IgD-negative memory B cell (primary cell): ENCODE measurements around the gene CARNS1. TPM values are rescaled to one million over a fixed set of nuclear protein-coding genes. Genes with fewer than 3 reads are reported as not detected.

ENCODE experiments used
- H3K27ac Mint-ChIP-seq, 3 donors: one replicate each; pipeline ENCODE4 v1.8.0; 2020 to 2022; ENCODE audit warnings: mild to moderate bottlenecking in 3 of 3, mixed read lengths in 3 of 3, moderate library complexity in 1 of 3
- H3K27me3 Mint-ChIP-seq: one replicate; pipeline ENCODE4 v1.8.0; 2021; ENCODE audit warnings: mixed read lengths
- H3K36me3 Mint-ChIP-seq: one replicate; pipeline ENCODE4 v1.8.0; 2020; ENCODE audit warnings: mild to moderate bottlenecking, mixed read lengths
- H3K4me1 Mint-ChIP-seq, 3 donors: one replicate each; pipeline ENCODE4 v1.8.0; 2020 to 2022; ENCODE audit warnings: mixed read lengths in 3 of 3, mild to moderate bottlenecking in 1 of 3
- H3K4me3 Mint-ChIP-seq, 4 donors: one replicate each; pipeline ENCODE4 v1.8.0; 2020 to 2022; ENCODE audit warnings: mild to moderate bottlenecking in 4 of 4, mixed read lengths in 4 of 4, moderate library complexity in 3 of 4
- H3K9me3 Mint-ChIP-seq, 3 donors: one replicate each; pipeline ENCODE4 v1.8.0; 2020 to 2021; ENCODE audit warnings: mixed read lengths in 3 of 3, mild to moderate bottlenecking in 1 of 3
- polyA plus RNA-seq: library from polyadenylated mRNA; unstranded; fragments of 300-500 nt; fragmentation: Illumina TruSeq; gene quantifications from one replicate; pipeline ENCODE4 v1.2.3, GENCODE V29; 2021

Gene CARNS1
- polyA plus RNA-seq, 1 donor from 2014 or later, result 2.4 TPM

- Mint-ChIP-seq H3K27ac (peak overlapping the region in 2 of 3 donors; percentile 95 to 100), H3K4me1 (peaks cover 49 to 54% (median 49%) of the 10 kb centered on the region in 3 donors), H3K9me3 (no peaks in the 10 kb centered on the region), H3K4me3 (peak overlapping the region; percentile 77 to 100 (median 96)), H3K36me3 (peaks cover 9% of the 10 kb centered on the region), H3K27me3 (no peaks in the 10 kb centered on the region)
Measured at GRCh38 chr11:67406969-67407687, 8.3 kb upstream of the CARNS1 start.

DNA sequence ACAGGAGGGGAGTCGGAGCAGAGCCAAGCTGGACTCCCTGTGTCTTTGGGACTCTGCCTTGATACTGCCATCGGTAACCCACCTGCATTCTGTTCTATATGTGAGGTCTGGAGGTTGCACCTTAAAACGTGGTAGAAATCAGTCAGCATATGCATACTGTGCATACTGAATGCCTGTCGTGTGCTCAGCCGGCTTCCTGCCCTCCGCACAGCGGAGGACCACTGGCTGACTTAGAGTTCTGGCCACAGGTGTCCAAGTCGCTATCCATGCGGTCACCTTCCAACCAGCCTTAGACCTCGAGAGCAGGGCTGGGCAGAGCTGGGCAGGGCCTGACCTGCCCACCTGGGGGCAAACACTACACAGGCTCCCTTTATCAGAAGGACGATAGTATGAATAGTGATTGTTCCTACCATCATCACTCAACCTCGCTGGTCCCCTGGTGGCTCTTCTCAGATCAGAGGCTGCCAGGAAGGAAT is 7.8 kb upstream of the CARNS1 start:
- H3K27ac Mint-ChIP-seq, result peak overlapping the region; percentile 92 to 100 (median 95)
- peak overlapping the region; percentile 77 to 100 (median 96) for H3K4me3 Mint-ChIP-seq
- H3K36me3 Mint-ChIP-seq, result peaks cover 9% of the 10 kb centered on the region
- peaks cover 50 to 56% (median 55%) of the 10 kb centered on the region in 3 donors for H3K4me1 Mint-ChIP-seq
- no peaks in the 10 kb centered on the region for H3K9me3 Mint-ChIP-seq
- peaks cover 2% of the 10 kb centered on the region for H3K27me3 Mint-ChIP-seq

DNA sequence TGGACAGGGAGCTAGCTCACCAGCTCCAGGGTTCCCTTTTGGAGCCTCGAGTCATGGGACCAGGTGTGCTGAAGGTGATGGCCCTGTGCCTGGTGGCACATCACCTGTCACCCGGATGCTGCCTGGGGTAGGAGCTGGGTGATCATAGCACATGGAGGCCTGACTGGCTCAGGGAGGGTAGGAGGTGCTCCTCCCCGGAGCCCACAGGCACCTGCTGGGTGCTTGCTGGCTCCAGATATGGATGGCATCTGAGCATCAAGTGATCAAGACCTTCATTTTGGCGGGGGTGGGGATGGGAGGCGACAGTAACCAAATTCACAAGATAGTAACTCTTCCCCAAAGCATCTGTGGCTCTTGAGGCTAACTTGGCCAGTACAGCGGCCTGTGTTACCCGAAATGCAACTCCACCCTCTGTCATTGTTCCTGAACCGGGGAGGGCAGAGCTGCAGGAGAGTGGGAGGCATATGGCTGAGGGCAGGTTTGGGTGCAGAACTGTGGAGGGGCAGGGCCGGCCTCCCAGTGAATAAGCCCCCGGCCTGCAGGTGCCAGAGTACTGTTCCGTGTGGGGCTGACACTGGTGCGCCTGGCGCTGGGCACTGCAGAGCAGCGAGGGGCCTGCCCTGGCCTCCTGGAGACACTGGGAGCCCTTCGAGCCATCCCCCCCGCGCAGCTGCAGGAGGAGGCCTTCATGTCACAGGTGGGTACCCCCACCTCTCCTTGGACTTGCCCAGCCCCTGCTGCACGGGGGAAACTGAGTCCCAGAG is 6.9 kb upstream of the CARNS1 start:
- Mint-ChIP-seq H3K4me3 (peak overlapping the region; percentile 90 to 100 (median 96)), H3K36me3 (peaks cover 9% of the 10 kb centered on the region), H3K4me1 (peaks cover 56 to 63% (median 63%) of the 10 kb centered on the region in 3 donors), H3K27ac (peak overlapping the region; percentile 92 to 100 (median 95)), H3K27me3 (peaks cover 3% of the 10 kb centered on the region), H3K9me3 (no peaks in the 10 kb centered on the region)

DNA sequence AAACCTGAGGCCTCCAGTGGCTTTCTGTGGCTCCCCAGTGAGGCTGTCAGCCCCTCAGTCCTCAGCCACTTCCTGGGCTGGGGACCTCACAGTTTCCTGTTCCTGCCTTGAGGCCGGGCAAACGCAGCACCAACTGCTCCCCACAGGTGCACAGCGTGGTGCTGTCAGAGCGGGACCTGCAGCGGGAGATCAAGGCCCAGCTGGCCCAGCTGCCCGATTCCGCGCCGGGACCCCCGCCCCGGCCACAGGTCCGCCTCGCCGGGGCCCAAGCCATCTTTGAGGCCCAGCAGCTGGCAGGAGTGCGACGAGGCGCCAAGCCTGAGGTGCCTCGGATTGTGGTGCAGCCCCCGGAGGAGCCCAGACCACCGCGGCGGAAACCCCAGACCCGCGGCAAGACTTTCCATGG is 6.2 kb upstream of the CARNS1 start:
- Mint-ChIP-seq H3K27me3 (peaks cover 3% of the 10 kb centered on the region), H3K9me3 (no peaks in the 10 kb centered on the region), H3K4me3 (peak overlapping the region; percentile 80 to 100 (median 94)), H3K4me1 (peaks cover 56 to 63% (median 61%) of the 10 kb centered on the region in 3 donors), H3K36me3 (peaks cover 9% of the 10 kb centered on the region), H3K27ac (peak overlapping the region; percentile 96 to 100 (median 96))

DNA sequence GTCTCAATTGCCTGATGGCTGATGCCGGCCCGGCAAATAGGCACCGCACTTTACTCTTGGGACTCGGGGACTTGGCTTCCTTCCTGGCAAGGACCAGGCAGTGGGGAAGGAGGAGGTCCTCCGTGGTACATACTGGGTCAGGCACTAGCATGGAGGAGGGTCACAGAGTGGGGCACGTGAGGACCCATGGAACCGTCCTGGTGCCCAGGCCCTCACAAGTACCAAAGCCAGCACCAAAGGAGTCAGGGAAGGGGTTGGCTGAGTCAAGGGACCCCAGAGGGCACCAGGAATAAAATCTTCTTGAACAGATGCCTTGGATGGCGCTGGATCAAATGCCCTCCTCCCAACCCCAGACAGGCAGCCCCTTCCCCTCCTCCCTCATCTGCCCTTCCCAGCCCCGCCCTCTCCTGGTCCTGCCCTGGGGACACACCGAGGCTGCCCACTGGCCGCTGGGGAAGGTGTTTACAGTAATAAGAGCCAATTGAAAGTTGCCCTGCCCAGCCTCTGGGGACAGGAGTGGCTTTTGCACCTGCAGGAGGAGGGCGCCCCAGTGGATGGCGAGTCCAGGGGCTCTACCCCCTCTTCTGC is 5.6 kb upstream of the CARNS1 start:
- Mint-ChIP-seq H3K9me3 (no peaks in the 10 kb centered on the region), H3K4me3 (peak overlapping the region; percentile 90 to 100 (median 94)), H3K4me1 (peaks cover 56 to 63% (median 59%) of the 10 kb centered on the region in 3 donors), H3K36me3 (peaks cover 9% of the 10 kb centered on the region), H3K27me3 (peaks cover 3% of the 10 kb centered on the region), H3K27ac (peak overlapping the region; percentile 96 to 100 (median 96))

GRCh38 chr11:67410369-67410831 is 5.1 kb upstream of the CARNS1 start:
- Mint-ChIP-seq H3K9me3 (no peaks in the 10 kb centered on the region), H3K4me1 (peaks cover 56 to 62% (median 59%) of the 10 kb centered on the region in 3 donors), H3K4me3 (peak overlapping the region; percentile 90 to 100 (median 94)), H3K27ac (peak overlapping the region; percentile 93 to 100 (median 96)), H3K27me3 (peaks cover 3% of the 10 kb centered on the region), H3K36me3 (peaks cover 9% of the 10 kb centered on the region)

GRCh38 chr11:67410984-67411784 is 4.3 kb upstream of the CARNS1 start:
- peaks cover 3% of the 10 kb centered on the region for H3K27me3 Mint-ChIP-seq
- H3K27ac Mint-ChIP-seq, result peak overlapping the region; percentile 80 to 100 (median 96)
- no peaks in the 10 kb centered on the region for H3K9me3 Mint-ChIP-seq
- H3K4me1 Mint-ChIP-seq, result peaks cover 57 to 62% (median 58%) of the 10 kb centered on the region in 3 donors
- H3K4me3 Mint-ChIP-seq, result peak overlapping the region; percentile 30 to 100 (median 88)
- H3K36me3 Mint-ChIP-seq, result peaks cover 9% of the 10 kb centered on the region

DNA sequence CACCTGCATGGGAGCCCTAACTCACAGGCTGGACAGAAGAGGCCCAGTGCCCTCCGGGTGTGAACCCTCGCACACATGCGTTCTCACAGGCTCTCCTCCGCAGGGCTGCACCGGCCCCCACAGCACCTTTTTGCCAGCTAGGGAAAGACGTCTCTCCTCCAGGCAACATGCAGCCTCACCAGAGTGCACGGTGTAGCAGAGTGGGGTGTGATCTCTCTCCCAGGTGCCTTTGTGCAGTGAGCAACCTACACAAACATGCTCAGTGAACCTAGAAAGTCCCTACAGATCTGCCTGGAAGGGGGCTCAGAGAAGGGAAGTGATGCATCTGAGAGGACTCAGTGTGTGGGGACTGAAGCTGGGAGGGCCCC is 3.7 kb upstream of the CARNS1 start:
- peak overlapping the region in 3 of 4 donors; percentile 80 to 100 (median 87) for H3K4me3 Mint-ChIP-seq
- H3K4me1 Mint-ChIP-seq, result peaks cover 61 to 65% (median 63%) of the 10 kb centered on the region in 3 donors
- peak overlapping the region in 1 of 3 donors; percentile 100 for H3K27ac Mint-ChIP-seq
- H3K9me3 Mint-ChIP-seq, result no peaks in the 10 kb centered on the region
- peaks cover 3% of the 10 kb centered on the region for H3K27me3 Mint-ChIP-seq
- peaks cover 9% of the 10 kb centered on the region for H3K36me3 Mint-ChIP-seq

DNA sequence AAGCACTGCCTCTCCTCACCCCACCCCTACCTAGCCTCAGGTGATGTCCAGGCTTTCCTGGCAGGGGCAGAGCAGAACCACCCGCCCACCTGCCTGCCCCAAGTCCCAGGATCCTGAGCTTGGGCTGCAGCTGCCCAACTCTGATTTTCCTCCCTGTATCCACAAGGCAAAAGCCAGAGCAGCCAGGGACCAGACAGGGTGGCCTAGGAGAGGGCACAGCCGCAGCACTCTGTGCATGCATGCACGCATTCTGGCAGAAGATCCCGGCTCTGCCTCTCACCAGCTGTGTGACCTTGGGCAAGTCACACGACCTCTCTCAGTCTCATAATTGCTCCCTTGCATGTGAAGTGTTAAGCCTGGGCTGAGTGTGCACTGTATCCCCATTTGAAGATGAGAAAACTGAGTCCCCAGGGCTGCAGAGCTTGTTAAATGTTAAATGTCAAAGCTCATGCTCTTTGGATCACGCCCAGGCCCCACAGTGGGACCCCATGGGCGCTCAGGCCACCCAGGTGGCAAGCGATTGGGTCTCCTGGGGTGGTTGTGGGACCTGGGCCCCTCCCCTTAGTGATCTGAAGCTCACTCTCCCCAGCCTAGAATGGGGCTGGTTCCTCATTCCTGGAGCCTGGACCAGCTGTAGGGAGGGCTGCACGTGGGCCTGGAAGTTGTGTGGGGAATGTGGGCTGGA is 2.8 kb upstream of the CARNS1 start:
- peaks cover 4% of the 10 kb centered on the region for H3K36me3 Mint-ChIP-seq
- H3K4me3 Mint-ChIP-seq, result peak overlapping the region in 3 of 4 donors; percentile 78 to 94 (median 84)
- peaks cover 3% of the 10 kb centered on the region for H3K27me3 Mint-ChIP-seq
- peaks cover 59 to 60% (median 60%) of the 10 kb centered on the region in 3 donors for H3K4me1 Mint-ChIP-seq
- peak overlapping the region; percentile 68 to 100 (median 82) for H3K27ac Mint-ChIP-seq
- H3K9me3 Mint-ChIP-seq, result no peaks in the 10 kb centered on the region

DNA sequence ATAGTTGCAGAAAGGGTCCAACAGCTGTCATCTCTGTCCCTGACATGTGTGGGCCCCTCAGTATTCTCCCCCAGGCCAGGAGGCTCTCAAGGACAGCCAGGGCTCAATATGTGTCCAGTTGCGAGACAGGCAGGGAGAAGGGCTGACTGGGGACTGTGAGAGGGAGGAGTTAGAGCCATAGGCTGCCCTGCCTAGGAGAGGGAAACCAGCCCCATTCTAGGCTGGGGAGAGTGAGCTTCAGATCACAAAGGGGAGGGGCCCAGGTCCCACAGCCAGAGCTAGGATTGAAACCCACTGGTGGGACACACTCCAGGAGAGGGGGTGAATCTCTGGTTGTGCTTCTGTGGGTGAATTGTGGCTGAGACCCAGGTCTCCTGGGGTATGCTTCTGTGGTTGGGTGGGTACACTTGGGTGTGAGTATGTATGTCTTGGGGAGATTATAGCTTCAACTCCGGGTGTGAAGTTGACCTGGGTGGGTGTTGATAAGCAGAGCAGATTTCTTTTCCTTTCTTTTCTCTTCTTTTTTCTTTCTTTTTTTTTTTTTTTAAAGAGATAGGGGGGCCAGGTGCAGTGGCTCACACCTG is 2.1 kb upstream of the CARNS1 start:
- peaks cover 55 to 60% (median 58%) of the 10 kb centered on the region in 3 donors for H3K4me1 Mint-ChIP-seq
- H3K36me3 Mint-ChIP-seq, result peaks cover 2% of the 10 kb centered on the region
- H3K4me3 Mint-ChIP-seq, result peak overlapping the region in 3 of 4 donors; percentile 78 to 94 (median 87)
- H3K9me3 Mint-ChIP-seq, result no peaks in the 10 kb centered on the region
- H3K27me3 Mint-ChIP-seq, result peaks cover 3% of the 10 kb centered on the region
- H3K27ac Mint-ChIP-seq, result peak overlapping the region; percentile 68 to 100 (median 82)

GRCh38 chr11:67416416-67417335 is 1.2 kb downstream of the CARNS1 start:
- peak overlapping the region; percentile 89 to 96 (median 91) for H3K27ac Mint-ChIP-seq
- H3K4me3 Mint-ChIP-seq, result peak overlapping the region; percentile 80 to 93 (median 92)
- peaks cover 1% of the 10 kb centered on the region for H3K36me3 Mint-ChIP-seq
- peaks cover 3% of the 10 kb centered on the region for H3K27me3 Mint-ChIP-seq
- no peaks in the 10 kb centered on the region for H3K9me3 Mint-ChIP-seq
- H3K4me1 Mint-ChIP-seq, result peaks cover 37 to 53% (median 52%) of the 10 kb centered on the region in 3 donors

DNA sequence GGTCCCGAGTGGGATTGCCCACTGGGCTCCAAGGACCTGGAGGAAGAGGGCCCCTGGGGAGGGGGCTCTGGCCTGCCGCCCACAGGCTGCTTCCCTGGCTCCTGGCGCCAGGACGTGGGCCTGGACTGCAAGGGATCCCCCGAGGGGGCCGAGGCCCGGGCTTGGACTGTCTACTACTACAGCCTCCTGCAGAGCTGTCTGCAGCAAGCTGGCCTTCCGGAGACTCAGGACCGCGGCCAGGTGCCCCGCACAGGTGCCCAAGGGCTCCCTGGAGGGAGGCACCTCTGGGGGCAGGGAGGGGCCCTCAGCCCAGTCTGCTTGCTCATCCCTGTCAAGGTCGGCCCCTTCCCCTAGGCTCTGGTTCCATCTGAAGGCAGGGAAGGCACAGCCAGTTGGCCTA is 1.9 kb downstream of the CARNS1 start:
- Mint-ChIP-seq H3K4me3 (peak overlapping the region; percentile 34 to 96 (median 83)), H3K27ac (peak overlapping the region in 2 of 3 donors; percentile 89 to 96), H3K4me1 (peaks cover 31 to 47% (median 45%) of the 10 kb centered on the region in 3 donors), H3K9me3 (no peaks in the 10 kb centered on the region), H3K27me3 (peaks cover 3% of the 10 kb centered on the region), H3K36me3 (peaks cover 1% of the 10 kb centered on the region)
